HEK293 (cell line): ENCODE results near the gene ADAM19.

ENCODE experiments used
- CTCF ChIA-PET: fragments of 350-600 bp; formaldehyde crosslinking; extraction: SDS; loops from one replicate; lab custom pipeline; 2021; ENCODE audit warnings: antibody characterized with exemption; lab: Yijun Ruan, JAX
- POLR2A ChIA-PET: fragments of 300-600 bp; formaldehyde crosslinking; extraction: SDS; loops from one replicate; lab custom pipeline; 2020; ENCODE audit warnings: antibody characterized with exemption, inconsistent platforms; lab: Yijun Ruan, JAX
- H3K27ac ChIP-seq: fragments of 200-500 bp; sonication (Bioruptor generic); 2 replicates; pipeline ENCODE4 v1.5.1; 2014; ENCODE audit warnings: low read depth, low read length, control low read depth, inconsistent platforms; ENCODE audit errors: extremely low read depth
- H3K36me3 ChIP-seq, 2 experiments: fragments of 200-500 bp in 1 of 2; sonication (Bioruptor generic) in 1 of 2; 1 replicate in 1 of 2; 2 replicates in 1 of 2; pipeline ENCODE4 v1.5.1; 2014 to 2017; ENCODE audit warnings: inconsistent platforms in 2 of 2, low read length in 2 of 2; ENCODE audit not compliant: control insufficient read depth in 2 of 2, insufficient read depth in 1 of 2
- H3K4me1 ChIP-seq: fragments of 200-500 bp; sonication (Bioruptor generic); 2 replicates; pipeline ENCODE4 v1.5.1; 2014; ENCODE audit warnings: mild to moderate bottlenecking, low read length, inconsistent platforms; ENCODE audit not compliant: control insufficient read depth, insufficient read depth
- H3K4me3 ChIP-seq: 2 replicates; pipeline ENCODE4 v1.5.1; 2011; ENCODE audit warnings: low read depth, mild to moderate bottlenecking, control low read depth, low read length, moderate library complexity
- H3K9me3 ChIP-seq: fragments of 200-500 bp; sonication (Bioruptor generic); 2 replicates; pipeline ENCODE4 v1.5.1; 2014; ENCODE audit warnings: low read depth, low read length, inconsistent platforms; ENCODE audit not compliant: control insufficient read depth, insufficient read depth
- BCL11A ChIP-seq: fragments of 450-650 bp; formaldehyde crosslinking; IDR thresholded peaks from 2 replicates; pipeline ENCODE4 v1.5.1; 2016; ENCODE audit warnings: low read depth, missing biosample characterization, missing genetic modification characterization
- BCL11B ChIP-seq: fragments of 450-650 bp; formaldehyde crosslinking; IDR thresholded peaks from 2 replicates; pipeline ENCODE4 v1.5.1; 2016; ENCODE audit warnings: low read depth, missing biosample characterization, missing genetic modification characterization
- HOXA7 ChIP-seq: sonication (generic); formaldehyde crosslinking; IDR thresholded peaks from 2 replicates; pipeline ENCODE4 v1.8.1; 2022; ENCODE audit warnings: missing genetic modification reagents, borderline replicate concordance
- KLF9 ChIP-seq: fragments of 450-650 bp; formaldehyde crosslinking; IDR thresholded peaks from 2 replicates; pipeline ENCODE4 v1.5.1; 2016; ENCODE audit warnings: missing biosample characterization, missing genetic modification characterization, low read depth
- TRIM28 ChIP-seq: IDR thresholded peaks from 2 replicates; pipeline ENCODE4 v1.6.1; 2011; ENCODE audit warnings: low read length, control low read depth, borderline replicate concordance
- ZBTB17 ChIP-seq: fragments of 450-650 bp; formaldehyde crosslinking; IDR thresholded peaks from 2 replicates; pipeline ENCODE4 v1.5.1; 2016; ENCODE audit warnings: missing biosample characterization, missing genetic modification characterization
- ZEB2 ChIP-seq: fragments of 450-650 bp; formaldehyde crosslinking; IDR thresholded peaks from 2 replicates; pipeline ENCODE4 v1.5.1; 2016; ENCODE audit warnings: missing biosample characterization, missing genetic modification characterization
- ZNF138 ChIP-seq: fragments of 450-650 bp; formaldehyde crosslinking; IDR thresholded peaks from 2 replicates; pipeline ENCODE4 v1.5.1; 2016; ENCODE audit warnings: missing biosample characterization, missing genetic modification characterization, borderline replicate concordance
- ZNF175 ChIP-seq: fragments of 450-650 bp; formaldehyde crosslinking; IDR thresholded peaks from 2 replicates; pipeline ENCODE4 v1.5.1; 2016; ENCODE audit warnings: missing biosample characterization, missing genetic modification characterization
- ZNF404 ChIP-seq: fragments of 450-650 bp; formaldehyde crosslinking; IDR thresholded peaks from 2 replicates; pipeline ENCODE4 v1.5.1; 2017; ENCODE audit warnings: missing biosample characterization, missing genetic modification characterization
- ZNF555 ChIP-seq: fragments of 450-650 bp; formaldehyde crosslinking; conservative IDR thresholded peaks from 2 replicates; pipeline ENCODE4 v1.5.1; 2017; ENCODE audit warnings: missing biosample characterization, mild to moderate bottlenecking, missing genetic modification characterization, inconsistent platforms
- ZNF558 ChIP-seq: fragments of 450-650 bp; formaldehyde crosslinking; IDR thresholded peaks from 2 replicates; pipeline ENCODE4 v1.5.1; 2016; ENCODE audit warnings: missing biosample characterization, missing genetic modification characterization
- ZNF654 ChIP-seq: fragments of 450-650 bp; formaldehyde crosslinking; IDR thresholded peaks from 2 replicates; pipeline ENCODE4 v1.5.1; 2016; ENCODE audit warnings: low read depth, missing biosample characterization, missing genetic modification characterization
- ZNF776 ChIP-seq: fragments of 450-650 bp; formaldehyde crosslinking; IDR thresholded peaks from 2 replicates; pipeline ENCODE4 v1.5.0; 2017; ENCODE audit warnings: missing biosample characterization, missing genetic modification characterization, borderline replicate concordance
- ZSCAN16 ChIP-seq: fragments of 450-650 bp; formaldehyde crosslinking; IDR thresholded peaks from 2 replicates; pipeline ENCODE4 v1.5.1; 2016; ENCODE audit warnings: missing biosample characterization, missing genetic modification characterization
- TF ChIP-seq, protein P1 (sequence below): fragments of 450-650 bp; IDR thresholded peaks from 2 replicates; pipeline ENCODE4 v1.5.1; 2018; ENCODE audit warnings: missing biosample characterization, mild to moderate bottlenecking, missing genetic modification characterization
- TF ChIP-seq, protein P2 (sequence below): fragments of 450-650 bp; formaldehyde crosslinking; IDR thresholded peaks from 2 replicates; pipeline ENCODE4 v1.5.1; 2016; ENCODE audit warnings: missing biosample characterization, missing genetic modification characterization
- TF ChIP-seq, protein P3 (sequence below): fragments of 450-650 bp; formaldehyde crosslinking; IDR thresholded peaks from 2 replicates; pipeline ENCODE4 v1.5.1; 2016; ENCODE audit warnings: missing biosample characterization, missing genetic modification characterization
- TF ChIP-seq, protein P4 (sequence below): fragments of 450-650 bp; formaldehyde crosslinking; IDR thresholded peaks from 2 replicates; pipeline ENCODE4 v1.5.1; 2016; ENCODE audit warnings: missing biosample characterization, missing genetic modification characterization
- TF ChIP-seq, protein P5 (sequence below): fragments of 450-650 bp; formaldehyde crosslinking; IDR thresholded peaks from 2 replicates; pipeline ENCODE4 v1.5.1; 2016; ENCODE audit warnings: missing biosample characterization, missing genetic modification characterization

Gene ADAM19

DNA sequence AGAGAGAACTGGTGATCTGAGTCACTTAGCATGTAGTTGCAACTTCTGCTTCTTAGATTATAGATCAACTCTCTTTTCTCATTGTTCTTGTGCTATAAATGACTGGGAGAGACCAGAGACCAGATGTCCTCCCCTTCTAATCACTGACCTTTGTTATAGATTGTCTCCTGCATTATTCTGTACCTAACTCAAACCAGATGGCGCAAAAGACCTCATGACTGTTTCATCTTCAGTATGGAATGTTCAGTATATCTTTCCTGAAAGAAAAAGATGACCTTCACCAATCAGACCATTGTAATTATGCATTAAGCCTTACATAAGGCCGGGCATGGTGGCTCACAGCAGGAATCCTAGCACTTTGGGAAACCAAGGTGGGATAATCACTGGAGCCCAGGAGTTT, 30.5 kb upstream of the ADAM19 start:
- Histone ChIP-seq H3K4me1 (no peaks in the 10 kb centered on the region), H3K27ac (no peak overlapping the region), H3K36me3 (no peaks in the 10 kb centered on the region), H3K9me3 (no peaks in the 10 kb centered on the region), H3K4me3 (no peak overlapping the region)
- TF ChIP-seq ZEB2 (tag by site-specific recombination): no peak
- TF ChIP-seq ZNF138 (tag by site-specific recombination): no peak
- TF ChIP-seq, protein P1, sequence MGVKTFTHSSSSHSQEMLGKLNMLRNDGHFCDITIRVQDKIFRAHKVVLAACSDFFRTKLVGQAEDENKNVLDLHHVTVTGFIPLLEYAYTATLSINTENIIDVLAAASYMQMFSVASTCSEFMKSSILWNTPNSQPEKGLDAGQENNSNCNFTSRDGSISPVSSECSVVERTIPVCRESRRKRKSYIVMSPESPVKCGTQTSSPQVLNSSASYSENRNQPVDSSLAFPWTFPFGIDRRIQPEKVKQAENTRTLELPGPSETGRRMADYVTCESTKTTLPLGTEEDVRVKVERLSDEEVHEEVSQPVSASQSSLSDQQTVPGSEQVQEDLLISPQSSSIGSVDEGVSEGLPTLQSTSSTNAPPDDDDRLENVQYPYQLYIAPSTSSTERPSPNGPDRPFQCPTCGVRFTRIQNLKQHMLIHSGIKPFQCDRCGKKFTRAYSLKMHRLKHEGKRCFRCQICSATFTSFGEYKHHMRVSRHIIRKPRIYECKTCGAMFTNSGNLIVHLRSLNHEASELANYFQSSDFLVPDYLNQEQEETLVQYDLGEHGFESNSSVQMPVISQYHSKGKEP (tag by site-specific recombination): no peak
- TF ChIP-seq ZNF654 (tag by site-specific recombination): no peak
- no peak for TF ChIP-seq ZNF776 (tag by site-specific recombination)
- no peak for TF ChIP-seq ZBTB17
- TF ChIP-seq BCL11B (tag by site-specific recombination): no peak
- TF ChIP-seq ZSCAN16 (tag by site-specific recombination): no peak
- TF ChIP-seq, protein P2, sequence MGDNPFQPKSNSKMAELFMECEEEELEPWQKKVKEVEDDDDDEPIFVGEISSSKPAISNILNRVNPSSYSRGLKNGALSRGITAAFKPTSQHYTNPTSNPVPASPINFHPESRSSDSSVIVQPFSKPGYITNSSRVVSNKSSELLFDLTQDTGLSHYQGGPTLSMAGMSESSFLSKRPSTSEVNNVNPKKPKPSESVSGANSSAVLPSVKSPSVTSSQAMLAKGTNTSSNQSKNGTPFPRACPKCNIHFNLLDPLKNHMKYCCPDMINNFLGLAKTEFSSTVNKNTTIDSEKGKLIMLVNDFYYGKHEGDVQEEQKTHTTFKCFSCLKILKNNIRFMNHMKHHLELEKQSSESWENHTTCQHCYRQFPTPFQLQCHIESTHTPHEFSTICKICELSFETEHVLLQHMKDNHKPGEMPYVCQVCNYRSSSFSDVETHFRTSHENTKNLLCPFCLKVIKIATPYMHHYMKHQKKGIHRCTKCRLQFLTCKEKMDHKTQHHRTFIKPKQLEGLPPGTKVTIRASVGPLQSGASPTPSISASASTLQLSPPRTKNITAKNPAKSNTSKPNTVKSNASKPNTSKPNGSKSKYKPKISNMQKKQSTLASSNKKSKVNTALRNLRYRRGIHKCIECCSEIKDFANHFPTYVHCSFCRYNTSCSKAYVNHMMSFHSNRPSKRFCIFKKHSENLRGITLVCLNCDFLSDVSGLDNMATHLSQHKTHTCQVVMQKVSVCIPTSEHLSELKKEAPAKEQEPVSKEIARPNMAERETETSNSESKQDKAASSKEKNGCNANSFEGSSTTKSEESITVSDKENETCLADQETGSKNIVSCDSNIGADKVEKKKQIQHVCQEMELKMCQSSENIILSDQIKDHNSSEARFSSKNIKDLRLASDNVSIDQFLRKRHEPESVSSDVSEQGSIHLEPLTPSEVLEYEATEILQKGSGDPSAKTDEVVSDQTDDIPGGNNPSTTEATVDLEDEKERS (tag by site-specific recombination): no peak
- CTCF ChIA-PET: interaction anchor here (0.6 kb wide), 1 partner anchor 12 kb away, joined by 6 read pairs; no protein-coding TSS in a partner anchor
- POLR2A ChIA-PET: no interaction called here

DNA sequence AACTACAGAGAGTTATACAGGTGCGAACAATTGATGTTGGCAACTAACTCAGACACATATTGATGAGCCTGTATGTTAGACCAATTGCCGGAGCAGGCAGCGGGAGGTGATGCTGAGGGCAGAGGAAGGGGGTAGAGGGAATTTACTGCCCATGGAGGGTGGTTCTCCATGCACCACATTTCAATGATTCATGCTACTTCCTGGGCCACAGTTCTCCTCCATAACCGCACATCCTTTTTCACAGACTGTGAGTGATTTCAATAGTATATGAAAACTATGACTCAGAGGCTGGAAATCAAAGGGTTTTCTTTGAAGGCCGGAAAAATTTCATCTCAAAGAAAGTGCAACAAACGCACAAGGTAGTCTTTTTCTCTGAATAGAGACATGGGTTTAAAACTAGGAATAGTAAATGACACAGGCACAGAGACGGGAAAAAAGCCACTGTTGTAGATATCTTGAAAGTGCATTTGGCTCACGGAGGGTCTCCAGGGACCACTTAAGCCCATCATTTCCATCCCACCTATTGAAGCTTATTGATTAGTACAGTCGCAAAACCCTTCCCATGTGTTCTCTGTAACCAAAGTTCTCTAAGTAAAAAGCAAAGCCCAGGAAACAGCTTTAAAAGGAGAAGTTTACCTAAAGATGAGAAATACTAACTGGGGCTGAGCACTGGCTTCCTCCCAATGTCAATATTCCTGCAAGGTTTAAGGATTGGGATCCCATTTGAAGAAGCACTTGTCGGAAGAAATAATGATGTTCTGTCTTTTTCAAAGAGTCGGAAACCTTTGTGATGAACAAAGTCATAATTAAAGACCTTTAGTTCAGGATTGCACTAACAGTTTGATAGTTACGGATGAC, 28.0 kb upstream of the ADAM19 start:
- Histone ChIP-seq H3K36me3 (no peaks in the 10 kb centered on the region), H3K4me1 (no peaks in the 10 kb centered on the region), H3K27ac (no peak overlapping the region), H3K4me3 (no peak overlapping the region), H3K9me3 (no peaks in the 10 kb centered on the region)
- ChIA-PET CTCF (no interaction called here), POLR2A (no interaction called here)
- TF ChIP-seq ZNF404 (tag by site-specific recombination) (no peak), BCL11A (no peak), ZNF555 (tag by site-specific recombination) (no peak), ZNF558 (tag by site-specific recombination) (no peak), KLF9 (no peak), ZNF175 (tag by site-specific recombination) (no peak), TRIM28 (no peak), HOXA7 (CRISPR knock-in tag) (no peak)
- TF ChIP-seq, protein P3, sequence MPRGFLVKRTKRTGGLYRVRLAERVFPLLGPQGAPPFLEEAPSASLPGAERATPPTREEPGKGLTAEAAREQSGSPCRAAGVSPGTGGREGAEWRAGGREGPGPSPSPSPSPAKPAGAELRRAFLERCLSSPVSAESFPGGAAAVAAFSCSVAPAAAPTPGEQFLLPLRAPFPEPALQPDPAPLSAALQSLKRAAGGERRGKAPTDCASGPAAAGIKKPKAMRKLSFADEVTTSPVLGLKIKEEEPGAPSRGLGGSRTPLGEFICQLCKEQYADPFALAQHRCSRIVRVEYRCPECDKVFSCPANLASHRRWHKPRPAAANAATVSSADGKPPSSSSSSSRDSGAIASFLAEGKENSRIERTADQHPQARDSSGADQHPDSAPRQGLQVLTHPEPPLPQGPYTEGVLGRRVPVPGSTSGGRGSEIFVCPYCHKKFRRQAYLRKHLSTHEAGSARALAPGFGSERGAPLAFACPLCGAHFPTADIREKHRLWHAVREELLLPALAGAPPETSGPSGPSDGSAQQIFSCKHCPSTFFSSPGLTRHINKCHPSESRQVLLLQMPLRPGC (tag by site-specific recombination): no peak
- TF ChIP-seq, protein P4, sequence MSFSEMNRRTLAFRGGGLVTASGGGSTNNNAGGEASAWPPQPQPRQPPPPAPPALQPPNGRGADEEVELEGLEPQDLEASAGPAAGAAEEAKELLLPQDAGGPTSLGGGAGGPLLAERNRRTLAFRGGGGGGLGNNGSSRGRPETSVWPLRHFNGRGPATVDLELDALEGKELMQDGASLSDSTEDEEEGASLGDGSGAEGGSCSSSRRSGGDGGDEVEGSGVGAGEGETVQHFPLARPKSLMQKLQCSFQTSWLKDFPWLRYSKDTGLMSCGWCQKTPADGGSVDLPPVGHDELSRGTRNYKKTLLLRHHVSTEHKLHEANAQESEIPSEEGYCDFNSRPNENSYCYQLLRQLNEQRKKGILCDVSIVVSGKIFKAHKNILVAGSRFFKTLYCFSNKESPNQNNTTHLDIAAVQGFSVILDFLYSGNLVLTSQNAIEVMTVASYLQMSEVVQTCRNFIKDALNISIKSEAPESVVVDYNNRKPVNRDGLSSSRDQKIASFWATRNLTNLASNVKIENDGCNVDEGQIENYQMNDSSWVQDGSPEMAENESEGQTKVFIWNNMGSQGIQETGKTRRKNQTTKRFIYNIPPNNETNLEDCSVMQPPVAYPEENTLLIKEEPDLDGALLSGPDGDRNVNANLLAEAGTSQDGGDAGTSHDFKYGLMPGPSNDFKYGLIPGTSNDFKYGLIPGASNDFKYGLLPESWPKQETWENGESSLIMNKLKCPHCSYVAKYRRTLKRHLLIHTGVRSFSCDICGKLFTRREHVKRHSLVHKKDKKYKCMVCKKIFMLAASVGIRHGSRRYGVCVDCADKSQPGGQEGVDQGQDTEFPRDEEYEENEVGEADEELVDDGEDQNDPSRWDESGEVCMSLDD (tag by site-specific recombination): no peak
- TF ChIP-seq, protein P5, sequence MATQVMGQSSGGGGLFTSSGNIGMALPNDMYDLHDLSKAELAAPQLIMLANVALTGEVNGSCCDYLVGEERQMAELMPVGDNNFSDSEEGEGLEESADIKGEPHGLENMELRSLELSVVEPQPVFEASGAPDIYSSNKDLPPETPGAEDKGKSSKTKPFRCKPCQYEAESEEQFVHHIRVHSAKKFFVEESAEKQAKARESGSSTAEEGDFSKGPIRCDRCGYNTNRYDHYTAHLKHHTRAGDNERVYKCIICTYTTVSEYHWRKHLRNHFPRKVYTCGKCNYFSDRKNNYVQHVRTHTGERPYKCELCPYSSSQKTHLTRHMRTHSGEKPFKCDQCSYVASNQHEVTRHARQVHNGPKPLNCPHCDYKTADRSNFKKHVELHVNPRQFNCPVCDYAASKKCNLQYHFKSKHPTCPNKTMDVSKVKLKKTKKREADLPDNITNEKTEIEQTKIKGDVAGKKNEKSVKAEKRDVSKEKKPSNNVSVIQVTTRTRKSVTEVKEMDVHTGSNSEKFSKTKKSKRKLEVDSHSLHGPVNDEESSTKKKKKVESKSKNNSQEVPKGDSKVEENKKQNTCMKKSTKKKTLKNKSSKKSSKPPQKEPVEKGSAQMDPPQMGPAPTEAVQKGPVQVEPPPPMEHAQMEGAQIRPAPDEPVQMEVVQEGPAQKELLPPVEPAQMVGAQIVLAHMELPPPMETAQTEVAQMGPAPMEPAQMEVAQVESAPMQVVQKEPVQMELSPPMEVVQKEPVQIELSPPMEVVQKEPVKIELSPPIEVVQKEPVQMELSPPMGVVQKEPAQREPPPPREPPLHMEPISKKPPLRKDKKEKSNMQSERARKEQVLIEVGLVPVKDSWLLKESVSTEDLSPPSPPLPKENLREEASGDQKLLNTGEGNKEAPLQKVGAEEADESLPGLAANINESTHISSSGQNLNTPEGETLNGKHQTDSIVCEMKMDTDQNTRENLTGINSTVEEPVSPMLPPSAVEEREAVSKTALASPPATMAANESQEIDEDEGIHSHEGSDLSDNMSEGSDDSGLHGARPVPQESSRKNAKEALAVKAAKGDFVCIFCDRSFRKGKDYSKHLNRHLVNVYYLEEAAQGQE (tag by site-specific recombination): no peak
